OCI-LY3 (cell line): ENCODE data around the gene AHCYL1.

Source experiments
- H2AFZ ChIP-seq: fragments of 200-600, 300-600 bp; shearing (Covaris generic); 2 replicates; pipeline ENCODE4 v1.6.0; 2014; ENCODE audit warnings: antibody characterized with exemption, low read depth, low read length
- H3K27ac ChIP-seq: fragments of 200-600, 300-600 bp; sonication (generic); 2 replicates; pipeline ENCODE4 v1.5.1; 2014; ENCODE audit warnings: mild to moderate bottlenecking, low read length, moderate library complexity, mixed read lengths
- H3K27me3 ChIP-seq: fragments of 200-600, 300-600 bp; sonication (generic); 2 replicates; pipeline ENCODE4 v1.6.1; 2014; ENCODE audit warnings: low read depth, low read length, mixed read lengths
- H3K36me3 ChIP-seq: fragments of 200-600, 300-600 bp; sonication (generic); replicated peaks from 2 replicates; pipeline ENCODE3; 2014; ENCODE audit warnings: low read depth, low read length, mixed read lengths
- H3K4me1 ChIP-seq: fragments of 300-600, 200-600 bp; sonication (generic); 2 replicates; pipeline ENCODE4 v1.6.1; 2014; ENCODE audit warnings: low read length, mixed read lengths
- H3K4me2 ChIP-seq: fragments of 200-600, 300-600 bp; sonication (generic); 2 replicates; pipeline ENCODE4 v1.6.1; 2014; ENCODE audit warnings: low read length, mixed read lengths
- H3K4me3 ChIP-seq: fragments of 300-600, 200-600 bp; sonication (generic); 2 replicates; pipeline ENCODE4 v1.5.1; 2014; ENCODE audit warnings: antibody characterized with exemption, mild to moderate bottlenecking, low read length, moderate library complexity
- H3K79me2 ChIP-seq: fragments of 300-600, 200-600 bp; shearing (Covaris generic); 2 replicates; pipeline ENCODE4 v1.6.1; 2014; ENCODE audit warnings: mild to moderate bottlenecking, low read length, mixed read lengths
- H3K9ac ChIP-seq: fragments of 300-600, 200-600 bp; shearing (Covaris generic); 2 replicates; pipeline ENCODE4 v1.6.0; 2014; ENCODE audit warnings: mild to moderate bottlenecking, low read length, moderate library complexity
- H3K9me3 ChIP-seq: fragments of 200-600, 300-600 bp; shearing (Covaris generic); 2 replicates; pipeline ENCODE4 v1.6.1; 2014; ENCODE audit warnings: low read length, mixed read lengths; ENCODE audit not compliant: insufficient read depth
- H4K20me1 ChIP-seq: fragments of 200-600, 300-600 bp; sonication (generic); 2 replicates; pipeline ENCODE4 v1.6.1; 2016; ENCODE audit warnings: low read length, mixed read lengths; ENCODE audit not compliant: insufficient read depth
- CTCF ChIP-seq: fragments of 200-600, 300-600 bp; sonication (generic); IDR thresholded peaks from 2 replicates; pipeline ENCODE4 v1.5.1; 2014; ENCODE audit warnings: antibody characterized with exemption, low read length, low read depth
- EZH2phosphoT487 ChIP-seq: fragments of 200-600 bp; shearing (Covaris generic); IDR thresholded peaks from 2 replicates; pipeline ENCODE4 v1.6.1; 2018; ENCODE audit warnings: antibody characterized with exemption, mixed run types, low read depth

Gene AHCYL1

GRCh38 chr1:109994654-109995053 lies 10.1 kb downstream of the AHCYL1 start:
- TF ChIP-seq EZH2phosphoT487 (no peak), CTCF (no peak)
- Histone ChIP-seq H3K27ac (no peak overlapping the region), H3K4me2 (no peak overlapping the region), H3K79me2 (peaks cover 35% of the 10 kb centered on the region), H3K4me3 (no peak overlapping the region), H3K4me1 (peaks cover 11% of the 10 kb centered on the region), H3K36me3 (no peaks in the 10 kb centered on the region), H4K20me1 (peaks cover 13% of the 10 kb centered on the region), H3K27me3 (no peaks in the 10 kb centered on the region), H3K9ac (no peak overlapping the region), H3K9me3 (no peaks in the 10 kb centered on the region), H2AFZ (no peak overlapping the region)

- H3K9me3 ChIP-seq = no peaks in the 10 kb centered on the region
- no peaks in the 10 kb centered on the region for H3K36me3 ChIP-seq
- peaks cover 27% of the 10 kb centered on the region for H3K79me2 ChIP-seq
- no peak overlapping the region for H3K4me2 ChIP-seq
- H3K4me1 ChIP-seq = peaks cover 2% of the 10 kb centered on the region
- H3K9ac ChIP-seq = no peak overlapping the region
- H4K20me1 ChIP-seq = peaks cover 13% of the 10 kb centered on the region
- H3K27me3 ChIP-seq = no peaks in the 10 kb centered on the region
- no peak overlapping the region for H3K27ac ChIP-seq
- H2AFZ ChIP-seq = no peak overlapping the region
- no peak overlapping the region for H3K4me3 ChIP-seq
- TF ChIP-seq EZH2phosphoT487 (no peak), CTCF (no peak)
These were observed 11.0 kb downstream of the AHCYL1 start for GRCh38 chr1:109995536-109995935.

GRCh38 chr1:109996476-109996875 lies 11.9 kb downstream of the AHCYL1 start:
- H3K27ac ChIP-seq = no peak overlapping the region

GRCh38 chr1:109997204-109997866 lies 12.8 kb downstream of the AHCYL1 start:
- Histone ChIP-seq H3K4me3 (no peak overlapping the region), H3K4me2 (no peak overlapping the region), H4K20me1 (peaks cover 7% of the 10 kb centered on the region), H3K79me2 (peaks cover 15% of the 10 kb centered on the region), H2AFZ (no peak overlapping the region), H3K27me3 (no peaks in the 10 kb centered on the region), H3K36me3 (no peaks in the 10 kb centered on the region), H3K9me3 (no peaks in the 10 kb centered on the region), H3K4me1 (no peaks in the 10 kb centered on the region), H3K9ac (no peak overlapping the region), H3K27ac (no peak overlapping the region)
- no peak for TF ChIP-seq CTCF
- TF ChIP-seq EZH2phosphoT487 = no peak

More at GRCh38 chr1:109996476-109996875, 11.9 kb downstream of the AHCYL1 start:
- Histone ChIP-seq H3K4me2 (no peak overlapping the region), H3K27me3 (no peaks in the 10 kb centered on the region), H2AFZ (no peak overlapping the region), H3K4me1 (no peaks in the 10 kb centered on the region), H4K20me1 (peaks cover 9% of the 10 kb centered on the region), H3K4me3 (no peak overlapping the region), H3K9ac (no peak overlapping the region), H3K36me3 (no peaks in the 10 kb centered on the region), H3K9me3 (no peaks in the 10 kb centered on the region), H3K79me2 (peaks cover 18% of the 10 kb centered on the region)
- no peak for TF ChIP-seq CTCF
- no peak for TF ChIP-seq EZH2phosphoT487
